ENCODE measurements around the gene MECR.

DNA sequence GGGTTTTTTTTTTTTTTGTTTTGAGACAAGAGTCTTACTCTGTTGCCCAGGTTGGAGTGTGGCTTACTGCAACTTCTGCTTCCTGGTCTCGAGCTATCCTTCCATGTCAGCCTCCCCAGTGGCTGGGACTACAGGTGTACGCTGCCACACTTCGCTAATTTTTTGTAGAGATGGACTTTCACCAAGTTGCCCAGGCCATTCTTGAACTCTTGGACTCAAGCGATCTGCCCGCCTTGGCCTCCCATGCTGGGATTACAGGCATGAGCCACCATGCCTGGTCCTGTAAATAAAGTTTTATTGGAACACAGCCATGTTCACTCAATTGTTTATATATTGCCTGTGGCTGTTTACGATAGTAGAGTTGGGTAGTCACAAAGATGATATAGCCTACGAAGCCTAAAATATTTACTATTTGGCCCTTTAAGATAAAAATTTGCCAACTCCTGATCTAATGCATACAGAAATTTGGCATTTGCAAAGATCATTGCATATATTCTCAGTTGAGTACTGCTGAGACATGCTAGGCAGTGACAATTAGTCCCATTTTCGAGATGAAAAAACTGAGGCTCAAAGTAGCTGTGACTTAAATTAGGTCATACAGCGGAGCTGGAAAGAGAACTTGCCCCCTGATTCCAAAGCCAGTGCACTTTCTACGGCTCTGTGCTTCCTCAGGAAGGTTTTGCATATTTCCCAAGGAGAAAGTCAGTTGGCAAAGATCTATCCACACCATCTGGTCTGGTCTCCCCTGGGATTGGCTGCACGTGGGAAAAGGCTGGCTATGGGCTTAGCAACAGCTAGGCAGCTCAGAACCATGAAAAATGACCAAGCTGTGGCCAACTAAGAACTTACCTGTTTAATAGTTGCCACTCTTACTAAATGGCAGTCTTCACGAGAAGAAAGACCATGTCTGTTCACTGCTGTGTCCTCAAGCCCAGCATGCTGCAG is 19.4 kb downstream of the MECR start:
- no peak for TF ChIP-seq POLR2A (IDR thresholded peaks at IDR 0.05; ENCODE audit: low read depth, low read length)
- TF ChIP-seq TAF1 (IDR thresholded peaks at IDR 0.05; ENCODE audit: borderline replicate concordance, low read depth, low read length): no peak
- no peak for TF ChIP-seq POLR2AphosphoS5 (IDR thresholded peaks at IDR 0.05; ENCODE audit: low read depth, low read length)

All from GM12892 (cell line).